ENCODE measurements around the gene CFAP141. TPM values are rescaled to one million over a fixed set of nuclear protein-coding genes. Genes with fewer than 3 reads are reported as not detected.

CFAP141 gene
- polyA plus RNA-seq, 2 of the 4 experiments (the other 2 are of a cell fraction) = not detected

GRCh38 chr1:154183046-154183915, 22.9 kb downstream of the CFAP141 start:
- H3K9me3 ChIP-seq = no peaks in the 10 kb centered on the region
- peak overlapping the region; percentile 98 for H3K4me2 ChIP-seq
- ChIA-PET CTCF (interaction anchor here (1.9 kb wide), 1 partner anchor 16 kb away, joined by 4 read pairs; no protein-coding TSS in a partner anchor), POLR2A (interaction anchor here (0.6 to 1.5 kb wide), 3 partner anchors 81 to 220 kb away, joined by 3 to 5 read pairs (median 4); partner anchors contain the start of gene SLC39A1)
- peaks cover 51% of the 10 kb centered on the region for H3K4me1 ChIP-seq
- DNase-seq (ENCODE audit: low read depth in 1 of 2, low spot score in 1 of 2) = peak; percentile 99
- ATAC-seq = peak; percentile 97
- WGBS (ENCODE audit: missing lambda C conversion rate) = 13% methylated on average over 24 of the region's 41 CpGs
- peak overlapping the region; percentile 89 to 94 for H3K27ac ChIP-seq
- FAIRE-seq = no peak
- peak overlapping the region; percentile 97 for H3K4me3 ChIP-seq
- TF ChIP-seq, protein P1, sequence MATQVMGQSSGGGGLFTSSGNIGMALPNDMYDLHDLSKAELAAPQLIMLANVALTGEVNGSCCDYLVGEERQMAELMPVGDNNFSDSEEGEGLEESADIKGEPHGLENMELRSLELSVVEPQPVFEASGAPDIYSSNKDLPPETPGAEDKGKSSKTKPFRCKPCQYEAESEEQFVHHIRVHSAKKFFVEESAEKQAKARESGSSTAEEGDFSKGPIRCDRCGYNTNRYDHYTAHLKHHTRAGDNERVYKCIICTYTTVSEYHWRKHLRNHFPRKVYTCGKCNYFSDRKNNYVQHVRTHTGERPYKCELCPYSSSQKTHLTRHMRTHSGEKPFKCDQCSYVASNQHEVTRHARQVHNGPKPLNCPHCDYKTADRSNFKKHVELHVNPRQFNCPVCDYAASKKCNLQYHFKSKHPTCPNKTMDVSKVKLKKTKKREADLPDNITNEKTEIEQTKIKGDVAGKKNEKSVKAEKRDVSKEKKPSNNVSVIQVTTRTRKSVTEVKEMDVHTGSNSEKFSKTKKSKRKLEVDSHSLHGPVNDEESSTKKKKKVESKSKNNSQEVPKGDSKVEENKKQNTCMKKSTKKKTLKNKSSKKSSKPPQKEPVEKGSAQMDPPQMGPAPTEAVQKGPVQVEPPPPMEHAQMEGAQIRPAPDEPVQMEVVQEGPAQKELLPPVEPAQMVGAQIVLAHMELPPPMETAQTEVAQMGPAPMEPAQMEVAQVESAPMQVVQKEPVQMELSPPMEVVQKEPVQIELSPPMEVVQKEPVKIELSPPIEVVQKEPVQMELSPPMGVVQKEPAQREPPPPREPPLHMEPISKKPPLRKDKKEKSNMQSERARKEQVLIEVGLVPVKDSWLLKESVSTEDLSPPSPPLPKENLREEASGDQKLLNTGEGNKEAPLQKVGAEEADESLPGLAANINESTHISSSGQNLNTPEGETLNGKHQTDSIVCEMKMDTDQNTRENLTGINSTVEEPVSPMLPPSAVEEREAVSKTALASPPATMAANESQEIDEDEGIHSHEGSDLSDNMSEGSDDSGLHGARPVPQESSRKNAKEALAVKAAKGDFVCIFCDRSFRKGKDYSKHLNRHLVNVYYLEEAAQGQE (IDR thresholded peaks at IDR 0.05) = no peak
- TF ChIP-seq FOSB (CRISPR knock-in tag; IDR thresholded peaks at IDR 0.05) (no peak), MYC (IDR thresholded peaks at IDR 0.05; ENCODE audit: borderline replicate concordance, low read length) (peak; percentile 27), HOXA7 (CRISPR knock-in tag; IDR thresholded peaks at IDR 0.05) (no peak), ZC3H11A (IDR thresholded peaks at IDR 0.05) (0 out of 2 replicates have a peak, but pooled peaks have one; percentile 8), NFE2L2 (conservative IDR thresholded peaks at IDR 0.05; ENCODE audit: low read length) (no peak), FOXS1 (CRISPR knock-in tag; IDR thresholded peaks at IDR 0.05) (no peak), JUNB (IDR thresholded peaks at IDR 0.05) (no peak), E2F6 (IDR thresholded peaks at IDR 0.05; ENCODE audit: borderline replicate concordance, low read depth) (peak; percentile 99), RFX5 (IDR thresholded peaks at IDR 0.05) (peak; percentile 74; the same call in 1 of the 2 replicates), ZFP36 (IDR thresholded peaks at IDR 0.05; ENCODE audit: borderline replicate concordance, partially characterized antibody) (no peak), JUN (IDR thresholded peaks at IDR 0.05) (peak; percentile 85 to 90; a peak in 4 of 5 replicates), TFCP2L1 (CRISPR knock-in tag; IDR thresholded peaks at IDR 0.05) (0 out of 2 replicates have a peak, but pooled peaks have one; percentile 18), BCL3 (IDR thresholded peaks at IDR 0.05) (peak; percentile 89; the same call in 1 of the 3 replicates), ATOH8 (CRISPR knock-in tag; IDR thresholded peaks at IDR 0.05; ENCODE audit: low read depth) (no peak), CHD2 (IDR thresholded peaks at IDR 0.05; ENCODE audit: low read length, partially characterized antibody) (no peak), MAFK (IDR thresholded peaks at IDR 0.05; ENCODE audit: partially characterized antibody) (no peak), POLR2A (IDR thresholded peaks at IDR 0.05; ENCODE audit: low read length) (peak; percentile 66), FOSL2 (IDR thresholded peaks at IDR 0.05) (no peak), FOSL2 (CRISPR knock-in tag; IDR thresholded peaks at IDR 0.05) (no peak; the same call in 1 of the 2 replicates), TP53 (CRISPR knock-in tag; IDR thresholded peaks at IDR 0.05) (no peak), BHLHE40 (IDR thresholded peaks at IDR 0.05; ENCODE audit: low read depth, low read length) (no peak), RARB (CRISPR knock-in tag; IDR thresholded peaks at IDR 0.05) (no peak), CBX2 (IDR thresholded peaks at IDR 0.05; ENCODE audit: borderline replicate concordance, low read depth) (no peak), CEBPB (IDR thresholded peaks at IDR 0.05) (no peak), ZSCAN20 (CRISPR knock-in tag; IDR thresholded peaks at IDR 0.05) (no peak), PHF8 (IDR thresholded peaks at IDR 0.05; ENCODE audit: borderline replicate concordance, low read depth) (peak; percentile 32; the same call in 1 of the 2 replicates), GATA3 (IDR thresholded peaks at IDR 0.05; ENCODE audit: borderline replicate concordance) (no peak), NR3C1 (IDR thresholded peaks at IDR 0.05) (no peak), EHF (CRISPR knock-in tag; IDR thresholded peaks at IDR 0.05) (no peak)
- TF ChIP-seq, protein P2, sequence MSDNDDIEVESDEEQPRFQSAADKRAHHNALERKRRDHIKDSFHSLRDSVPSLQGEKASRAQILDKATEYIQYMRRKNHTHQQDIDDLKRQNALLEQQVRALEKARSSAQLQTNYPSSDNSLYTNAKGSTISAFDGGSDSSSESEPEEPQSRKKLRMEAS (IDR thresholded peaks at IDR 0.05) = peak; percentile 92
- TF ChIP-seq, protein P3, sequence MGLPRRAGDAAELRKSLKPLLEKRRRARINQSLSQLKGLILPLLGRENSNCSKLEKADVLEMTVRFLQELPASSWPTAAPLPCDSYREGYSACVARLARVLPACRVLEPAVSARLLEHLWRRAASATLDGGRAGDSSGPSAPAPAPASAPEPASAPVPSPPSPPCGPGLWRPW (IDR thresholded peaks at IDR 0.05) = no peak
- TF ChIP-seq, protein P4, sequence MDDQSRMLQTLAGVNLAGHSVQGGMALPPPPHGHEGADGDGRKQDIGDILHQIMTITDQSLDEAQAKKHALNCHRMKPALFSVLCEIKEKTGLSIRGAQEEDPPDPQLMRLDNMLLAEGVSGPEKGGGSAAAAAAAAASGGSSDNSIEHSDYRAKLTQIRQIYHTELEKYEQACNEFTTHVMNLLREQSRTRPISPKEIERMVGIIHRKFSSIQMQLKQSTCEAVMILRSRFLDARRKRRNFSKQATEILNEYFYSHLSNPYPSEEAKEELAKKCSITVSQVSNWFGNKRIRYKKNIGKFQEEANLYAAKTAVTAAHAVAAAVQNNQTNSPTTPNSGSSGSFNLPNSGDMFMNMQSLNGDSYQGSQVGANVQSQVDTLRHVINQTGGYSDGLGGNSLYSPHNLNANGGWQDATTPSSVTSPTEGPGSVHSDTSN (IDR thresholded peaks at IDR 0.05) = no peak

All from A549 (cell line).